GM12878 (cell line): ENCODE measurements around the gene DMPK. TPM values are rescaled to one million over a fixed set of nuclear protein-coding genes. Genes with fewer than 3 reads are reported as not detected.

ENCODE experiments used
- CREM ChIP-seq: IDR thresholded peaks from 2 replicates; pipeline ENCODE4 v1.6.1; 2014; ENCODE audit warnings: antibody characterized with exemption, low read depth
- EGR1 ChIP-seq, 2 experiments: IDR thresholded peaks; 1 replicate in 1 of 2; 2 replicates in 1 of 2; pipeline ENCODE4 v1.6.1; 2011 to 2012; ENCODE audit warnings: low read depth in 2 of 2, low read length in 2 of 2, borderline replicate concordance in 1 of 2, mild to moderate bottlenecking in 1 of 2, moderate library complexity in 1 of 2
- ETV6 ChIP-seq, 2 experiments: fragments of 450-650 bp in 1 of 2; IDR thresholded peaks in 1 of 2; conservative IDR thresholded peaks in 1 of 2; 2 replicates each; pipeline ENCODE4 v1.6.1; 2014; ENCODE audit warnings: antibody characterized with exemption in 1 of 2, borderline replicate concordance in 1 of 2, low read depth in 1 of 2, mild to moderate bottlenecking in 1 of 2, moderate library complexity in 1 of 2
- FOXK2 ChIP-seq: fragments of 450-650 bp; IDR thresholded peaks from 2 replicates; pipeline ENCODE4 v1.6.1; 2017; ENCODE audit warnings: mild to moderate bottlenecking, moderate library complexity
- GATAD2B ChIP-seq: fragments of 450-650 bp; conservative IDR thresholded peaks from 2 replicates; pipeline ENCODE4 v1.6.1; 2017; ENCODE audit warnings: low read depth, mild to moderate bottlenecking, moderate library complexity
- HCFC1 ChIP-seq: fragments of 150-350 bp; IDR thresholded peaks from 2 replicates; pipeline ENCODE4 v1.6.1; 2014; ENCODE audit warnings: low read length
- HDGF ChIP-seq: fragments of 450-650 bp; IDR thresholded peaks from 2 replicates; pipeline ENCODE4 v1.6.1; 2016; ENCODE audit warnings: antibody characterized with exemption
- MTA3 ChIP-seq: IDR thresholded peaks from 2 replicates; pipeline ENCODE4 v1.6.1; 2012; ENCODE audit warnings: low read length, inconsistent platforms, borderline replicate concordance
- MXI1 ChIP-seq: fragments of 150-350 bp; IDR thresholded peaks from 2 replicates; pipeline ENCODE4 v1.6.1; 2011; ENCODE audit warnings: low read depth, mild to moderate bottlenecking, inconsistent platforms, low read length, improper control_type of control experiment
- NR2C1 ChIP-seq: fragments of 450-650 bp; IDR thresholded peaks from 2 replicates; pipeline ENCODE4 v1.6.1; 2017; ENCODE audit warnings: antibody characterized with exemption, mild to moderate bottlenecking, moderate library complexity
- NRF1 ChIP-seq: conservative IDR thresholded peaks from 2 replicates; pipeline ENCODE4 v1.6.1; 2011; ENCODE audit warnings: mild to moderate bottlenecking, low read depth, low read length, improper control_type of control experiment
- RB1 ChIP-seq: fragments of 450-650 bp; formaldehyde crosslinking; IDR thresholded peaks from 2 replicates; pipeline ENCODE4 v1.6.1; 2017; ENCODE audit warnings: mild to moderate bottlenecking, borderline replicate concordance
- RELA ChIP-seq: fragments of 450-650 bp; IDR thresholded peaks from 2 replicates; pipeline ENCODE4 v1.8.0; 2014; ENCODE audit warnings: borderline replicate concordance; ENCODE audit not compliant: partially characterized antibody
- SP1 ChIP-seq: IDR thresholded peaks from one replicate; pipeline ENCODE4 v1.6.1; 2011; ENCODE audit warnings: low read depth, low read length
- SREBF1 ChIP-seq: IDR thresholded peaks from 2 replicates; pipeline ENCODE4 v1.6.1; 2012; ENCODE audit warnings: mild to moderate bottlenecking, low read length
- TAF1 ChIP-seq: IDR thresholded peaks from 2 replicates; pipeline ENCODE4 v1.6.1; 2011; ENCODE audit warnings: mild to moderate bottlenecking, low read depth, low read length, borderline replicate concordance
- YBX1 ChIP-seq: fragments of 450-650 bp; IDR thresholded peaks from 2 replicates; pipeline ENCODE4 v1.6.1; 2016; ENCODE audit warnings: antibody characterized with exemption
- ZNF207 ChIP-seq: fragments of 450-650 bp; IDR thresholded peaks from 2 replicates; pipeline ENCODE4 v1.6.1; 2014; ENCODE audit warnings: antibody characterized with exemption, mild to moderate bottlenecking, borderline replicate concordance
- polyA plus RNA-seq, 11 experiments: library from polyadenylated mRNA; depleted of rRNA in 4 of 11; unstranded in 6 of 11; stranded (reverse) in 5 of 11; fragments of >200 nt; fragmentation: Nextera tagmentation in 4 of 11; fragmentation: Illumina TruSeq in 1 of 11; extraction: Ambion mirVana in 4 of 11; extraction: Trizol in 1 of 11; gene quantifications; 1 replicate in 1 of 11; 2 replicates in 10 of 11; pipeline versions ENCODE4 v1.2.1 to v1.2.3, GENCODE V29; 2011 to 2016; ENCODE audit warnings: inconsistent platforms in 2 of 11, missing spikeins in 2 of 11, low read depth in 1 of 11
- total RNA-seq, 4 experiments: library from RNA; depleted of rRNA in 3 of 4; stranded (reverse); fragments of >200 nt in 3 of 4; fragmentation: Illumina TruSeq in 1 of 4; extraction: Trizol in 1 of 4; gene quantifications; 2 replicates each; pipeline versions ENCODE4 v1.2.1 to v1.2.3, GENCODE V29; 2013 to 2021
- TF ChIP-seq, protein P1 (sequence below): fragments of 450-650 bp; IDR thresholded peaks from 2 replicates; pipeline ENCODE4 v1.6.1; 2016; ENCODE audit warnings: mild to moderate bottlenecking
- TF ChIP-seq, protein P2 (sequence below): fragments of 450-650 bp; formaldehyde crosslinking; IDR thresholded peaks from 2 replicates; pipeline ENCODE4 v1.5.0; 2022; ENCODE audit warnings: mild to moderate bottlenecking, missing genetic modification characterization
- TF ChIP-seq, protein P3 (sequence below): fragments of 450-650 bp; IDR thresholded peaks from 2 replicates; pipeline ENCODE4 v1.6.1; 2016; ENCODE audit warnings: mild to moderate bottlenecking

DMPK gene
- total and polyA plus RNA-seq, 10 of the 15 experiments (the other 5 are each of a cell fraction or from before 2014, with no cell fraction given), result 0.60 to 33.6 (median 5.2) TPM

DNA sequence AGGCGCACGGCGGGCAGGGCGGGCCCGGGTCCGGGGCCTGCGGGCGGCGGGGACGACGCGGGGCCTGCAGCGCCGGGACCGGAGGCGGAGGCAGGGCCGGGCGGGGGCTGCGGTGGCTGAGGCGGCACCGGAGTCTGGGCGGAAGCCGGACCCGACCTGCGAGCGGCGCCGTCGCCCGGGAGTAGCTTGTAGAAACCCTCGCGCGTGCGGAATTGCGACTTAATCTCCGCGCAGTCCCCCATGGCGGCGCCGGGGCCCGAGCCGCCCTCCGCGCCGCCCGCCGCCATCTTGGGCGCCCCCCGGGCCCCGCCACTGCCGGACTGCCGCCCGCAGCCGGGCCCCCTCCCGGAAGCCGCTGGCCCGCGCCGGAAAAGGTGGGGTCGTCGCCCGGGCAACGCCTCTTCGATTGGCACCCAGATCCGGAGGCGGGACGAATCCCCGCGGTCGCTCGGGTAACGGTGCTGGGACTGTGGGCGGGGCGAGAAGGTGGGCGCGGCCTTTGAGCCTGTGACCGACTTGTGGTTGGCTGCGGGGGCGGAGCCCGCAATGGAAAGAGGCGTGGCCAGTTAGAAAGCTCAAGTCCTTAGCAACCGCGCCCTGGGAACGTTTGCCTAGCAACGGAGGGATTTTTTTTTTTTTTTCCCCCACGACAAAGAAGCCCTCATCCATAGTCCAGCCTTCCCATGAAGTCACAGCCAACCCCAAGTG, 10.3 kb upstream of the DMPK start, which contains the start of gene DMWD (continued):
- TF ChIP-seq, protein P1, sequence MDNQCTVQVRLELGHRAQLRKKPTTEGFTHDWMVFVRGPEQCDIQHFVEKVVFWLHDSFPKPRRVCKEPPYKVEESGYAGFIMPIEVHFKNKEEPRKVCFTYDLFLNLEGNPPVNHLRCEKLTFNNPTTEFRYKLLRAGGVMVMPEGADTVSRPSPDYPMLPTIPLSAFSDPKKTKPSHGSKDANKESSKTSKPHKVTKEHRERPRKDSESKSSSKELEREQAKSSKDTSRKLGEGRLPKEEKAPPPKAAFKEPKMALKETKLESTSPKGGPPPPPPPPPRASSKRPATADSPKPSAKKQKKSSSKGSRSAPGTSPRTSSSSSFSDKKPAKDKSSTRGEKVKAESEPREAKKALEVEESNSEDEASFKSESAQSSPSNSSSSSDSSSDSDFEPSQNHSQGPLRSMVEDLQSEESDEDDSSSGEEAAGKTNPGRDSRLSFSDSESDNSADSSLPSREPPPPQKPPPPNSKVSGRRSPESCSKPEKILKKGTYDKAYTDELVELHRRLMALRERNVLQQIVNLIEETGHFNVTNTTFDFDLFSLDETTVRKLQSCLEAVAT, result peak; percentile 64; the same call in 1 of the 2 replicates
- TF ChIP-seq SP1, result peak; percentile 55
- no peak for TF ChIP-seq ZNF207
- peak; percentile 99 for TF ChIP-seq MXI1
- TF ChIP-seq, protein P2, sequence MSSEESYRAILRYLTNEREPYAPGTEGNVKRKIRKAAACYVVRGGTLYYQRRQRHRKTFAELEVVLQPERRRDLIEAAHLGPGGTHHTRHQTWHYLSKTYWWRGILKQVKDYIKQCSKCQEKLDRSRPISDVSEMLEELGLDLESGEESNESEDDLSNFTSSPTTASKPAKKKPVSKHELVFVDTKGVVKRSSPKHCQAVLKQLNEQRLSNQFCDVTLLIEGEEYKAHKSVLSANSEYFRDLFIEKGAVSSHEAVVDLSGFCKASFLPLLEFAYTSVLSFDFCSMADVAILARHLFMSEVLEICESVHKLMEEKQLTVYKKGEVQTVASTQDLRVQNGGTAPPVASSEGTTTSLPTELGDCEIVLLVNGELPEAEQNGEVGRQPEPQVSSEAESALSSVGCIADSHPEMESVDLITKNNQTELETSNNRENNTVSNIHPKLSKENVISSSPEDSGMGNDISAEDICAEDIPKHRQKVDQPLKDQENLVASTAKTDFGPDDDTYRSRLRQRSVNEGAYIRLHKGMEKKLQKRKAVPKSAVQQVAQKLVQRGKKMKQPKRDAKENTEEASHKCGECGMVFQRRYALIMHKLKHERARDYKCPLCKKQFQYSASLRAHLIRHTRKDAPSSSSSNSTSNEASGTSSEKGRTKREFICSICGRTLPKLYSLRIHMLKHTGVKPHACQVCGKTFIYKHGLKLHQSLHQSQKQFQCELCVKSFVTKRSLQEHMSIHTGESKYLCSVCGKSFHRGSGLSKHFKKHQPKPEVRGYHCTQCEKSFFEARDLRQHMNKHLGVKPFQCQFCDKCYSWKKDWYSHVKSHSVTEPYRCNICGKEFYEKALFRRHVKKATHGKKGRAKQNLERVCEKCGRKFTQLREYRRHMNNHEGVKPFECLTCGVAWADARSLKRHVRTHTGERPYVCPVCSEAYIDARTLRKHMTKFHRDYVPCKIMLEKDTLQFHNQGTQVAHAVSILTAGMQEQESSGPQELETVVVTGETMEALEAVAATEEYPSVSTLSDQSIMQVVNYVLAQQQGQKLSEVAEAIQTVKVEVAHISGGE (CRISPR knock-in tag), result 0 out of 2 replicates have a peak, but pooled peaks have one; percentile 32
- TF ChIP-seq, protein P3, sequence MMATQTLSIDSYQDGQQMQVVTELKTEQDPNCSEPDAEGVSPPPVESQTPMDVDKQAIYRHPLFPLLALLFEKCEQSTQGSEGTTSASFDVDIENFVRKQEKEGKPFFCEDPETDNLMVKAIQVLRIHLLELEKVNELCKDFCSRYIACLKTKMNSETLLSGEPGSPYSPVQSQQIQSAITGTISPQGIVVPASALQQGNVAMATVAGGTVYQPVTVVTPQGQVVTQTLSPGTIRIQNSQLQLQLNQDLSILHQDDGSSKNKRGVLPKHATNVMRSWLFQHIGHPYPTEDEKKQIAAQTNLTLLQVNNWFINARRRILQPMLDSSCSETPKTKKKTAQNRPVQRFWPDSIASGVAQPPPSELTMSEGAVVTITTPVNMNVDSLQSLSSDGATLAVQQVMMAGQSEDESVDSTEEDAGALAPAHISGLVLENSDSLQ, result peak; percentile 98
- 0 out of 2 replicates have a peak, but pooled peaks have one; percentile 4 for TF ChIP-seq NRF1
- TF ChIP-seq RELA, result no peak
- TF ChIP-seq TAF1, result peak; percentile 73; the same call in 1 of the 2 replicates
- TF ChIP-seq NR2C1, result peak; percentile 61
- TF ChIP-seq FOXK2, result no peak
- peak; percentile 90 for TF ChIP-seq GATAD2B
- no peak for TF ChIP-seq ETV6 (conservative IDR thresholded peaks at IDR 0.05 in 1 of 2, IDR thresholded peaks at IDR 0.05 in 1 of 2; ENCODE audit: borderline replicate concordance in 1 of 2, low read depth in 1 of 2)
- no peak for TF ChIP-seq MTA3
- peak; percentile 39; the same call in 1 of the 2 replicates for TF ChIP-seq SREBF1
- peak; percentile 45; the same call in 1 of the 2 replicates for TF ChIP-seq CREM
- peak; percentile 57 for TF ChIP-seq HCFC1
- TF ChIP-seq RB1, result peak; percentile 60; the same call in 1 of the 2 replicates
- no peak for TF ChIP-seq YBX1
- peak; percentile 25 to 89 for TF ChIP-seq EGR1 (IDR thresholded peaks at IDR 0.05; ENCODE audit: borderline replicate concordance in 1 of 2, low read depth in 2 of 2, low read length in 2 of 2)
- TF ChIP-seq HDGF, result peak; percentile 95
